Liver (tissue), 9 donors: ENCODE results near the gene LIN9. TPM values are rescaled to one million over a fixed set of nuclear protein-coding genes. Genes with fewer than 3 reads are reported as not detected.

Experiments
- DNase-seq: peaks from one replicate; pipeline ENCODE4 v3.0.0-alpha.2; 2017; ENCODE audit warnings: low spot score
- H3K27ac ChIP-seq, 2 donors: one replicate each; pipeline ENCODE4 v1.7.0; 2013; ENCODE audit warnings: inconsistent platforms in 2 of 2, low read length in 2 of 2, control low read depth in 1 of 2, low read depth in 1 of 2, mild to moderate bottlenecking in 1 of 2
- H3K27me3 ChIP-seq, 4 donors: one replicate each; pipeline versions ENCODE4 v1.6.1 to v1.7.0; 2013; ENCODE audit warnings: low read length in 3 of 4, inconsistent platforms in 1 of 4, mild to moderate bottlenecking in 1 of 4, moderate library complexity in 1 of 4; ENCODE audit not compliant: control insufficient read depth in 4 of 4, insufficient read depth in 4 of 4
- H3K36me3 ChIP-seq, 4 donors: one replicate each; pipeline versions ENCODE4 v1.6.1 to v1.7.0; 2013; ENCODE audit warnings: low read length in 3 of 4, mild to moderate bottlenecking in 3 of 4, low read depth in 1 of 4, moderate library complexity in 1 of 4; ENCODE audit not compliant: control insufficient read depth in 4 of 4, insufficient read depth in 3 of 4
- H3K4me1 ChIP-seq, 4 donors: one replicate each; pipeline versions ENCODE4 v1.6.1 to v1.7.0; 2013; ENCODE audit warnings: low read length in 3 of 4, mild to moderate bottlenecking in 3 of 4, moderate library complexity in 1 of 4; ENCODE audit not compliant: control insufficient read depth in 4 of 4, insufficient read depth in 4 of 4
- H3K4me3 ChIP-seq, 3 donors: one replicate each; pipeline versions ENCODE4 v1.6.1 to v1.7.0; 2013; ENCODE audit warnings: low read length in 3 of 3, control low read depth in 1 of 3, low read depth in 1 of 3, mild to moderate bottlenecking in 1 of 3
- H3K9ac ChIP-seq, 2 donors: one replicate each; pipeline ENCODE4 v1.7.0; 2013; ENCODE audit warnings: low read length in 2 of 2, mild to moderate bottlenecking in 2 of 2, moderate library complexity in 2 of 2, control low read depth in 1 of 2, low read depth in 1 of 2
- H3K9me3 ChIP-seq, 4 donors: one replicate each; pipeline versions ENCODE4 v1.6.1 to v1.7.0; 2013; ENCODE audit warnings: low read length in 3 of 4; ENCODE audit not compliant: control insufficient read depth in 4 of 4
- ATF3 ChIP-seq: IDR thresholded peaks from 2 replicates; pipeline ENCODE4 v1.6.1; 2016; ENCODE audit warnings: antibody characterized with exemption
- CTCF ChIP-seq: fragments of 150-350 bp; IDR thresholded peaks from 2 replicates; pipeline ENCODE4 v1.5.1; 2017; ENCODE audit warnings: improper control_type of control experiment, low read depth, low read length; ENCODE audit not compliant: missing input control
- EGR1 ChIP-seq, 2 donors: IDR thresholded peaks; 2 replicates each; pipeline ENCODE4 v1.6.1; 2016 to 2018; ENCODE audit warnings: antibody characterized with exemption in 2 of 2, low read depth in 2 of 2
- FOXA1 ChIP-seq: IDR thresholded peaks from 2 replicates; pipeline ENCODE4 v1.6.1; 2016; ENCODE audit warnings: antibody characterized with exemption
- FOXA2 ChIP-seq: IDR thresholded peaks from 2 replicates; pipeline ENCODE4 v1.6.1; 2016; ENCODE audit warnings: antibody characterized with exemption
- GABPA ChIP-seq, 2 donors: IDR thresholded peaks in 1 of 2; conservative IDR thresholded peaks in 1 of 2; 2 replicates each; pipeline ENCODE4 v1.6.1; 2016; ENCODE audit warnings: antibody characterized with exemption in 2 of 2, mild to moderate bottlenecking in 1 of 2, moderate library complexity in 1 of 2
- HNF4A ChIP-seq, 2 donors: conservative IDR thresholded peaks; 2 replicates each; pipeline ENCODE4 v1.6.1; 2016; ENCODE audit warnings: antibody characterized with exemption in 2 of 2, mild to moderate bottlenecking in 2 of 2
- HNF4G ChIP-seq: IDR thresholded peaks from 2 replicates; pipeline ENCODE4 v1.6.1; 2016; ENCODE audit warnings: antibody characterized with exemption
- JUND ChIP-seq, 2 donors: IDR thresholded peaks; 2 replicates each; pipeline ENCODE4 v1.6.1; 2016; ENCODE audit warnings: antibody characterized with exemption in 2 of 2
- MAX ChIP-seq: IDR thresholded peaks from 2 replicates; pipeline ENCODE4 v1.6.1; 2016; ENCODE audit warnings: antibody characterized with exemption
- NR2F2 ChIP-seq: IDR thresholded peaks from 2 replicates; pipeline ENCODE4 v1.6.1; 2016; ENCODE audit warnings: antibody characterized with exemption
- RAD21 ChIP-seq, 2 donors: IDR thresholded peaks; 2 replicates each; pipeline ENCODE4 v1.6.1; 2016; ENCODE audit warnings: antibody characterized with exemption in 2 of 2, mild to moderate bottlenecking in 2 of 2
- RXRA ChIP-seq, 2 donors: IDR thresholded peaks; 2 replicates each; pipeline ENCODE4 v1.6.1; 2017 to 2018; ENCODE audit warnings: antibody characterized with exemption in 2 of 2, mild to moderate bottlenecking in 1 of 2
- SP1 ChIP-seq: IDR thresholded peaks from 2 replicates; pipeline ENCODE4 v1.6.1; 2018; ENCODE audit warnings: antibody characterized with exemption, mild to moderate bottlenecking
- TAF1 ChIP-seq: conservative IDR thresholded peaks from 2 replicates; pipeline ENCODE4 v1.6.1; 2016; ENCODE audit warnings: antibody characterized with exemption, mild to moderate bottlenecking
- WGBS: extraction: QIAGEN DNeasy Blood & Tissue Kit; methylation state at CpG from one replicate; pipeline ENCODE4 v1.1.7; 2013; 5-methylcytosine and 5-hydroxymethylcytosine counted together
- polyA plus RNA-seq, 2 donors: library from polyadenylated mRNA; stranded (reverse) in 1 of 2; unstranded in 1 of 2; fragments of 200-250 nt in 1 of 2; fragments of >200 nt in 1 of 2; fragmentation: Nextera tagmentation in 1 of 2; extraction: Ambion mirVana in 1 of 2; gene quantifications; one replicate each; pipeline versions ENCODE4 v1.2.1 to v1.2.3, GENCODE V29; 2013 to 2015
- total RNA-seq, 2 donors: library from RNA; depleted of rRNA; stranded (reverse); fragments of >200 nt; gene quantifications; one replicate each; pipeline ENCODE4 v1.2.3, GENCODE V29; 2014
- TF ChIP-seq, protein P1 (sequence below): IDR thresholded peaks from 2 replicates; pipeline ENCODE4 v1.6.1; 2016; ENCODE audit warnings: antibody characterized with exemption, mild to moderate bottlenecking
- TF ChIP-seq, protein P2 (sequence below): IDR thresholded peaks from 2 replicates; pipeline ENCODE4 v1.6.1; 2016; ENCODE audit warnings: antibody characterized with exemption
- donor health status: healthy.
- donor health status: healthy.
- donor health status: healthy.
- donor health status: healthy.
- donor health status: healthy.

Gene LIN9
- total and polyA plus RNA-seq, 4 donors: 0.50 to 7.9 (median 1.00) TPM

- Histone ChIP-seq H3K9me3 (no peaks in the 10 kb centered on the region), H3K27me3 (no peaks in the 10 kb centered on the region), H3K4me1 (no peaks in the 10 kb centered on the region), H3K4me3 (no peak overlapping the region), H3K9ac (no peak overlapping the region), H3K36me3 (no peaks in the 10 kb centered on the region), H3K27ac (no peak overlapping the region)
- DNase-seq: no peak
- 64% methylated on average over 5 of the region's 5 CpGs for WGBS
- TF ChIP-seq ATF3 (no peak), FOXA1 (no peak), GABPA (IDR thresholded peaks at IDR 0.05 in 1 of 2, conservative IDR thresholded peaks at IDR 0.05 in 1 of 2) (no peak), RAD21 (IDR thresholded peaks at IDR 0.05) (no peak), NR2F2 (no peak)
Observed at GRCh38 chr1:226216056-226216455, 92.9 kb downstream of the LIN9 start.

- TF ChIP-seq RAD21 (IDR thresholded peaks at IDR 0.05): no peak
- no peak for TF ChIP-seq RXRA (IDR thresholded peaks at IDR 0.05)
- no peak for TF ChIP-seq EGR1 (IDR thresholded peaks at IDR 0.05; ENCODE audit: low read depth in 2 of 2)
- TF ChIP-seq, protein P1, sequence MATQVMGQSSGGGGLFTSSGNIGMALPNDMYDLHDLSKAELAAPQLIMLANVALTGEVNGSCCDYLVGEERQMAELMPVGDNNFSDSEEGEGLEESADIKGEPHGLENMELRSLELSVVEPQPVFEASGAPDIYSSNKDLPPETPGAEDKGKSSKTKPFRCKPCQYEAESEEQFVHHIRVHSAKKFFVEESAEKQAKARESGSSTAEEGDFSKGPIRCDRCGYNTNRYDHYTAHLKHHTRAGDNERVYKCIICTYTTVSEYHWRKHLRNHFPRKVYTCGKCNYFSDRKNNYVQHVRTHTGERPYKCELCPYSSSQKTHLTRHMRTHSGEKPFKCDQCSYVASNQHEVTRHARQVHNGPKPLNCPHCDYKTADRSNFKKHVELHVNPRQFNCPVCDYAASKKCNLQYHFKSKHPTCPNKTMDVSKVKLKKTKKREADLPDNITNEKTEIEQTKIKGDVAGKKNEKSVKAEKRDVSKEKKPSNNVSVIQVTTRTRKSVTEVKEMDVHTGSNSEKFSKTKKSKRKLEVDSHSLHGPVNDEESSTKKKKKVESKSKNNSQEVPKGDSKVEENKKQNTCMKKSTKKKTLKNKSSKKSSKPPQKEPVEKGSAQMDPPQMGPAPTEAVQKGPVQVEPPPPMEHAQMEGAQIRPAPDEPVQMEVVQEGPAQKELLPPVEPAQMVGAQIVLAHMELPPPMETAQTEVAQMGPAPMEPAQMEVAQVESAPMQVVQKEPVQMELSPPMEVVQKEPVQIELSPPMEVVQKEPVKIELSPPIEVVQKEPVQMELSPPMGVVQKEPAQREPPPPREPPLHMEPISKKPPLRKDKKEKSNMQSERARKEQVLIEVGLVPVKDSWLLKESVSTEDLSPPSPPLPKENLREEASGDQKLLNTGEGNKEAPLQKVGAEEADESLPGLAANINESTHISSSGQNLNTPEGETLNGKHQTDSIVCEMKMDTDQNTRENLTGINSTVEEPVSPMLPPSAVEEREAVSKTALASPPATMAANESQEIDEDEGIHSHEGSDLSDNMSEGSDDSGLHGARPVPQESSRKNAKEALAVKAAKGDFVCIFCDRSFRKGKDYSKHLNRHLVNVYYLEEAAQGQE: no peak
- no peak for TF ChIP-seq FOXA2
- TF ChIP-seq, protein P2, sequence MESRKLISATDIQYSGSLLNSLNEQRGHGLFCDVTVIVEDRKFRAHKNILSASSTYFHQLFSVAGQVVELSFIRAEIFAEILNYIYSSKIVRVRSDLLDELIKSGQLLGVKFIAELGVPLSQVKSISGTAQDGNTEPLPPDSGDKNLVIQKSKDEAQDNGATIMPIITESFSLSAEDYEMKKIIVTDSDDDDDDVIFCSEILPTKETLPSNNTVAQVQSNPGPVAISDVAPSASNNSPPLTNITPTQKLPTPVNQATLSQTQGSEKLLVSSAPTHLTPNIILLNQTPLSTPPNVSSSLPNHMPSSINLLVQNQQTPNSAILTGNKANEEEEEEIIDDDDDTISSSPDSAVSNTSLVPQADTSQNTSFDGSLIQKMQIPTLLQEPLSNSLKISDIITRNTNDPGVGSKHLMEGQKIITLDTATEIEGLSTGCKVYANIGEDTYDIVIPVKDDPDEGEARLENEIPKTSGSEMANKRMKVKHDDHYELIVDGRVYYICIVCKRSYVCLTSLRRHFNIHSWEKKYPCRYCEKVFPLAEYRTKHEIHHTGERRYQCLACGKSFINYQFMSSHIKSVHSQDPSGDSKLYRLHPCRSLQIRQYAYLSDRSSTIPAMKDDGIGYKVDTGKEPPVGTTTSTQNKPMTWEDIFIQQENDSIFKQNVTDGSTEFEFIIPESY: no peak
- TF ChIP-seq HNF4G: no peak
- TF ChIP-seq SP1: no peak
- TF ChIP-seq JUND (IDR thresholded peaks at IDR 0.05): no peak
- no peak for TF ChIP-seq MAX
- no peak for TF ChIP-seq CTCF
- no peak for TF ChIP-seq HNF4A (conservative IDR thresholded peaks at IDR 0.05)
- no peak for TF ChIP-seq ATF3
- TF ChIP-seq FOXA1: no peak
- no peak for TF ChIP-seq NR2F2
- no peak for TF ChIP-seq TAF1
- no peak overlapping the region for H3K4me3 ChIP-seq
- H3K36me3 ChIP-seq: no peaks in the 10 kb centered on the region
- H3K9me3 ChIP-seq: no peaks in the 10 kb centered on the region
- no peak for DNase-seq
- H3K27ac ChIP-seq: no peak overlapping the region
- no peak overlapping the region for H3K9ac ChIP-seq
- no peaks in the 10 kb centered on the region for H3K27me3 ChIP-seq
- 84% methylated on average over 5 of the region's 5 CpGs for WGBS
- no peaks in the 10 kb centered on the region for H3K4me1 ChIP-seq
Observed at GRCh38 chr1:226215239-226215638, 93.7 kb downstream of the LIN9 start.
